OCI-LY1 (cell line): ENCODE data around the gene ITGA6.

ENCODE experiments used
- H2AFZ ChIP-seq: fragments of 200-600 bp; sonication (generic), shearing (Covaris generic); 2 replicates; pipeline ENCODE4 v1.6.0; 2014; ENCODE audit warnings: antibody characterized with exemption, mild to moderate bottlenecking, low read length
- H3F3A ChIP-seq: fragments of 200-600 bp; sonication (generic), shearing (Covaris generic); 2 replicates; pipeline ENCODE4 v1.6.0; 2014; ENCODE audit warnings: mild to moderate bottlenecking, antibody characterized with exemption, low read length, moderate library complexity; ENCODE audit not compliant: insufficient read depth
- H3K27ac ChIP-seq: fragments of 200-600 bp; sonication (generic); 2 replicates; pipeline ENCODE4 v1.5.1; 2014; ENCODE audit warnings: low read length, mixed run types, mild to moderate bottlenecking, low read depth; ENCODE audit not compliant: poor library complexity, severe bottlenecking
- H3K27me3 ChIP-seq: fragments of 200-600 bp; sonication (generic); 2 replicates; pipeline ENCODE4 v1.6.0; 2014; ENCODE audit warnings: antibody characterized with exemption, mild to moderate bottlenecking, low read length, moderate library complexity; ENCODE audit not compliant: insufficient read depth
- H3K36me3 ChIP-seq: fragments of 200-600 bp; sonication (generic); 2 replicates; pipeline ENCODE4 v1.6.1; 2014; ENCODE audit warnings: mild to moderate bottlenecking, antibody characterized with exemption, low read length, moderate library complexity, mixed read lengths; ENCODE audit not compliant: insufficient read depth
- H3K4me1 ChIP-seq: fragments of 200-600 bp; sonication (generic); 2 replicates; pipeline ENCODE4 v1.5.1; 2014; ENCODE audit warnings: mild to moderate bottlenecking, low read length, moderate library complexity; ENCODE audit not compliant: insufficient read depth, severe bottlenecking
- H3K4me2 ChIP-seq: fragments of 200-600 bp; sonication (generic), shearing (Covaris generic); 2 replicates; pipeline ENCODE4 v1.6.1; 2014; ENCODE audit warnings: low read length
- H3K4me3 ChIP-seq: fragments of 200-600 bp; sonication (generic); 2 replicates; pipeline ENCODE4 v1.5.1; 2014; ENCODE audit warnings: low read length, low read depth, mild to moderate bottlenecking, mixed read lengths; ENCODE audit not compliant: poor library complexity, severe bottlenecking
- H3K79me2 ChIP-seq: fragments of 200-600 bp; shearing (Covaris generic); 2 replicates; pipeline ENCODE4 v1.6.1; 2016; ENCODE audit warnings: mixed run types, low read length, mixed read lengths; ENCODE audit not compliant: insufficient read depth
- H3K9ac ChIP-seq: fragments of 200-600 bp; sonication (generic), shearing (Covaris generic); 2 replicates; pipeline ENCODE4 v1.6.1; 2014; ENCODE audit warnings: mild to moderate bottlenecking, low read length, mixed read lengths
- H3K9me2 ChIP-seq: fragments of 200-600 bp; sonication (generic), shearing (Covaris generic); 2 replicates; pipeline ENCODE4 v1.6.1; 2014; ENCODE audit warnings: low read depth, mild to moderate bottlenecking, low read length, mixed read lengths
- H3K9me3 ChIP-seq: fragments of 200-600 bp; shearing (Covaris generic); 2 replicates; pipeline ENCODE4 v1.6.1; 2014; ENCODE audit warnings: low read length, mixed read lengths
- H4K20me1 ChIP-seq: fragments of 200-600 bp; sonication (generic), shearing (Covaris generic); 2 replicates; pipeline ENCODE4 v1.6.0; 2016; ENCODE audit warnings: mild to moderate bottlenecking, low read length; ENCODE audit not compliant: insufficient read depth
- EZH2 ChIP-seq: fragments of 200-600 bp; sonication (generic), shearing (Covaris generic); IDR thresholded peaks from 2 replicates; pipeline ENCODE4 v1.8.0; 2017; ENCODE audit warnings: borderline replicate concordance, mixed run types, mild to moderate bottlenecking, antibody characterized with exemption, low read length, moderate library complexity, mixed read lengths
- TF ChIP-seq, protein P1 (sequence below): fragments of 200-600 bp; sonication (generic), shearing (Covaris generic); IDR thresholded peaks from 2 replicates; pipeline ENCODE4 v1.5.1; 2017; ENCODE audit warnings: mild to moderate bottlenecking, antibody characterized with exemption, low read length, moderate library complexity, mixed read lengths

ITGA6 gene

GRCh38 chr2:172427256-172427989, at the start of gene ITGA6:
TSS of gene ITGA6 (plus strand) at chr2:172427586.
- no peaks in the 10 kb centered on the region for H3K36me3 ChIP-seq
- TF ChIP-seq, protein P1, sequence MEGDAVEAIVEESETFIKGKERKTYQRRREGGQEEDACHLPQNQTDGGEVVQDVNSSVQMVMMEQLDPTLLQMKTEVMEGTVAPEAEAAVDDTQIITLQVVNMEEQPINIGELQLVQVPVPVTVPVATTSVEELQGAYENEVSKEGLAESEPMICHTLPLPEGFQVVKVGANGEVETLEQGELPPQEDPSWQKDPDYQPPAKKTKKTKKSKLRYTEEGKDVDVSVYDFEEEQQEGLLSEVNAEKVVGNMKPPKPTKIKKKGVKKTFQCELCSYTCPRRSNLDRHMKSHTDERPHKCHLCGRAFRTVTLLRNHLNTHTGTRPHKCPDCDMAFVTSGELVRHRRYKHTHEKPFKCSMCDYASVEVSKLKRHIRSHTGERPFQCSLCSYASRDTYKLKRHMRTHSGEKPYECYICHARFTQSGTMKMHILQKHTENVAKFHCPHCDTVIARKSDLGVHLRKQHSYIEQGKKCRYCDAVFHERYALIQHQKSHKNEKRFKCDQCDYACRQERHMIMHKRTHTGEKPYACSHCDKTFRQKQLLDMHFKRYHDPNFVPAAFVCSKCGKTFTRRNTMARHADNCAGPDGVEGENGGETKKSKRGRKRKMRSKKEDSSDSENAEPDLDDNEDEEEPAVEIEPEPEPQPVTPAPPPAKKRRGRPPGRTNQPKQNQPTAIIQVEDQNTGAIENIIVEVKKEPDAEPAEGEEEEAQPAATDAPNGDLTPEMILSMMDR: no peak
- TF ChIP-seq EZH2: no peak
- H3K9me2 ChIP-seq: no peaks in the 10 kb centered on the region
- no peaks in the 10 kb centered on the region for H3K9me3 ChIP-seq
- H3K4me3 ChIP-seq: peak within 1 kb of the TSS; percentile 65
- H3K27me3 ChIP-seq: 0 out of 2 replicates have a peak, but pooled peaks cover 5% of the 10 kb centered on the region
- H3K79me2 ChIP-seq: no peaks in the 10 kb centered on the region
- H3K27ac ChIP-seq: no peak within 1 kb of the TSS
- no peak within 1 kb of the TSS for H3K9ac ChIP-seq
- H2AFZ ChIP-seq: no peak within 1 kb of the TSS
- H3F3A ChIP-seq: no peaks in the 10 kb centered on the region
- peak within 1 kb of the TSS; percentile 92 for H3K4me2 ChIP-seq
- H4K20me1 ChIP-seq: no peaks in the 10 kb centered on the region
- no peaks in the 10 kb centered on the region for H3K4me1 ChIP-seq

GRCh38 chr2:172380436-172381274, 46.7 kb upstream of the ITGA6 start:
- H3K4me1 ChIP-seq: no peaks in the 10 kb centered on the region
- no peak overlapping the region for H3K4me2 ChIP-seq
- no peaks in the 10 kb centered on the region for H4K20me1 ChIP-seq
- no peak for TF ChIP-seq EZH2
- no peak overlapping the region for H2AFZ ChIP-seq
- H3K36me3 ChIP-seq: no peaks in the 10 kb centered on the region
- H3K9ac ChIP-seq: no peak overlapping the region
- H3K27ac ChIP-seq: no peak overlapping the region
- H3K4me3 ChIP-seq: no peak overlapping the region
- H3K27me3 ChIP-seq: no peaks in the 10 kb centered on the region
- H3K9me3 ChIP-seq: 0 out of 2 replicates have a peak, but pooled peaks cover 2% of the 10 kb centered on the region
- H3F3A ChIP-seq: no peaks in the 10 kb centered on the region
- H3K79me2 ChIP-seq: no peaks in the 10 kb centered on the region
- H3K9me2 ChIP-seq: no peaks in the 10 kb centered on the region

GRCh38 chr2:172381275-172382027, 45.9 kb upstream of the ITGA6 start:
- Histone ChIP-seq H3K27me3 (no peaks in the 10 kb centered on the region), H3K9me2 (no peaks in the 10 kb centered on the region), H3K36me3 (no peaks in the 10 kb centered on the region), H3K27ac (no peak overlapping the region), H3K79me2 (no peaks in the 10 kb centered on the region), H3K4me1 (no peaks in the 10 kb centered on the region), H3K4me2 (no peak overlapping the region), H4K20me1 (no peaks in the 10 kb centered on the region), H3K9ac (no peak overlapping the region), H3F3A (no peaks in the 10 kb centered on the region), H3K4me3 (no peak overlapping the region), H2AFZ (no peak overlapping the region), H3K9me3 (0 out of 2 replicates have a peak, but pooled peaks cover 2% of the 10 kb centered on the region)
- TF ChIP-seq EZH2: no peak
- TF ChIP-seq, protein P1: no peak
